SU-DHL-6 (cell line): ENCODE data around the gene ARMH1.

Source experiments
- CTCF ChIP-seq: fragments of 200-600 bp; sonication (generic); IDR thresholded peaks from one replicate; pipeline ENCODE4 v1.5.1; 2017; ENCODE audit warnings: antibody characterized with exemption, mild to moderate bottlenecking, low read length, moderate library complexity; ENCODE audit not compliant: insufficient read depth, poor library complexity, severe bottlenecking
- EZH2phosphoT487 ChIP-seq: fragments of 200-600 bp; sonication (generic), shearing (Covaris generic); conservative IDR thresholded peaks from 2 replicates; pipeline ENCODE4 v1.6.1; 2018; ENCODE audit warnings: mild to moderate bottlenecking, antibody characterized with exemption, low read length, moderate library complexity, mixed read lengths

- TF ChIP-seq CTCF: peak; percentile 90
- no peak for TF ChIP-seq EZH2phosphoT487
Measured at GRCh38 chr1:44730741-44731512, 56.4 kb downstream of the ARMH1 start, which contains the start of gene RNU5D-1.
